ENCODE measurements around the gene NUDT5. TPM values are rescaled to one million over a fixed set of nuclear protein-coding genes. Genes with fewer than 3 reads are reported as not detected.
A peak's percentile ranks its signal among the peaks of the same experiment; 100 is the strongest.

Gene NUDT5
- polyA plus RNA-seq, 1 donor from 2014 or later = 44.2 TPM

GRCh38 chr10:12130237-12130872 lies 65.3 kb downstream of the NUDT5 start:
- H3K79me2 ChIP-seq (replicated peaks; ENCODE audit: insufficient read depth, low read length) = peaks cover 16% of the 10 kb centered on the region
- no peaks in the 10 kb centered on the region for H4K20me1 ChIP-seq (ENCODE audit: insufficient read depth)
- peak overlapping the region; percentile 65 for H3K27ac ChIP-seq (ENCODE audit: low read length)
- peak overlapping the region; percentile 80 for H3K9ac ChIP-seq (ENCODE audit: low read length)
- TF ChIP-seq, protein P1, sequence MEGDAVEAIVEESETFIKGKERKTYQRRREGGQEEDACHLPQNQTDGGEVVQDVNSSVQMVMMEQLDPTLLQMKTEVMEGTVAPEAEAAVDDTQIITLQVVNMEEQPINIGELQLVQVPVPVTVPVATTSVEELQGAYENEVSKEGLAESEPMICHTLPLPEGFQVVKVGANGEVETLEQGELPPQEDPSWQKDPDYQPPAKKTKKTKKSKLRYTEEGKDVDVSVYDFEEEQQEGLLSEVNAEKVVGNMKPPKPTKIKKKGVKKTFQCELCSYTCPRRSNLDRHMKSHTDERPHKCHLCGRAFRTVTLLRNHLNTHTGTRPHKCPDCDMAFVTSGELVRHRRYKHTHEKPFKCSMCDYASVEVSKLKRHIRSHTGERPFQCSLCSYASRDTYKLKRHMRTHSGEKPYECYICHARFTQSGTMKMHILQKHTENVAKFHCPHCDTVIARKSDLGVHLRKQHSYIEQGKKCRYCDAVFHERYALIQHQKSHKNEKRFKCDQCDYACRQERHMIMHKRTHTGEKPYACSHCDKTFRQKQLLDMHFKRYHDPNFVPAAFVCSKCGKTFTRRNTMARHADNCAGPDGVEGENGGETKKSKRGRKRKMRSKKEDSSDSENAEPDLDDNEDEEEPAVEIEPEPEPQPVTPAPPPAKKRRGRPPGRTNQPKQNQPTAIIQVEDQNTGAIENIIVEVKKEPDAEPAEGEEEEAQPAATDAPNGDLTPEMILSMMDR (IDR thresholded peaks at IDR 0.05; ENCODE audit: poor library complexity, severe bottlenecking) = peak; percentile 62
- TF ChIP-seq EZH2 (IDR thresholded peaks at IDR 0.05; ENCODE audit: borderline replicate concordance, insufficient read depth, low read length, poor library complexity, severe bottlenecking) = no peak
- H3K4me2 ChIP-seq (ENCODE audit: low read length) = peak overlapping the region; percentile 69
- peak overlapping the region; percentile 81 for H3K4me3 ChIP-seq (ENCODE audit: low read length)
- H3K9me3 ChIP-seq (ENCODE audit: low read length) = no peaks in the 10 kb centered on the region
- H3F3A ChIP-seq (ENCODE audit: insufficient read depth, low read length, poor library complexity, severe bottlenecking) = no peaks in the 10 kb centered on the region
- H3K9me2 ChIP-seq (ENCODE audit: insufficient read depth, low read length) = no peaks in the 10 kb centered on the region
- H3K27me3 ChIP-seq (ENCODE audit: insufficient read depth, low read depth, low read length) = no peaks in the 10 kb centered on the region
- H2AFZ ChIP-seq (ENCODE audit: low read depth, low read length) = peak overlapping the region; percentile 59
- H3K36me3 ChIP-seq (ENCODE audit: insufficient read depth, low read length) = no peaks in the 10 kb centered on the region

DNA sequence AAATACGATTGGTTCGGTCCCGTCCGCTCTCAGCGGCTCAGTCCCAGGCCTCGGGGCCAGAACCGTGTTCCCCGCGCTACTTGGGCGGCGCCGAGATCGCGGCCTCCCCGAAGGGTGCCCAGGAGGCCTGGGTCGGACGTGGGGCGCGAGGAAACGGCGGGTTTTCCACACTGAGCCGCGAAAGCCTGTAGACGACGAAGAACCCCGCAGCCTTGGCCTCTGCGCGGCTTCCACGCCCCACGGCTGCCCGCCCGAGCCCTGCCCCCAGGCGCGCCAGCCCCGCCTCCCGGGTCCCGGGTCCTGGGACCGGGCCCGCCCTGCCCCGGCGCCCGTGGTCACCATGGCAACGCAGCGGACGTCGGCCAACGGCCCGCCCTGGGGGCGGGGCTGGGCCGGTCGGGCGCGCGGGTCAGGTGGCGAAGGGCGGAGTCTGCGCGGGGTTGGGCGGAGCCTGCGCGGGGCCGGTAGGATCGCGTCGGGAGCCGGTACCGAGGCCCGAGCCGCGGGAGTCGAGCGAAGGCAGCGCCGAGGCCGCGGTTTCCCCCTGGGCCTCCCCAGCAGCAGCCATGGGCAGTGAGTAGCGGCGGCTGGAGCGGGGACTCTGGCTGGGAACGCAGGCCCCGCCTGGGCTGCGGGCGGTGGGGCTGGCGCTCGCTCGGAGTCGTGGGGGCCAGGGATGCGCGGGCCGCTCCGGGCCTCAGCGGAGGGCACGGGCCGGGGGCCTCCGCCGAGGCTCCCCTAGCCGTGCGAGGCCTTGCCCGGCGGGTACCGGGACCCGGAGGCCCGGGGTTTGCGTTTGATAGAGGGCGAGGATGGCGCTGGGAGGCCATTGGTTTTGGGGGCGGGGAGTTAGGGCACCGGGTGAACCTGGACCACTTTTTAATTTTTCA lies 66.2 kb downstream of the NUDT5 start, which contains the start of gene SEC61A2:
Gene SEC61A2, plus strand, starts transcription at position 456 of the 890 bp plus-strand sequence. Its CDS starts 111 bp downstream, at position 567.
- H4K20me1 ChIP-seq (ENCODE audit: insufficient read depth) = no peaks in the 10 kb centered on the region
- no peaks in the 10 kb centered on the region for H3K9me2 ChIP-seq (ENCODE audit: insufficient read depth, low read length)
- H3K4me2 ChIP-seq (ENCODE audit: low read length) = peak within 1 kb of the TSS; percentile 69
- peak; percentile 7 for TF ChIP-seq REST (IDR thresholded peaks at IDR 0.05; ENCODE audit: borderline replicate concordance)
- peak; percentile 71 for TF ChIP-seq MXI1 (conservative IDR thresholded peaks at IDR 0.05; ENCODE audit: poor library complexity, severe bottlenecking)
- TF ChIP-seq, protein P1 (IDR thresholded peaks at IDR 0.05; ENCODE audit: poor library complexity, severe bottlenecking) = no peak
- TF ChIP-seq EP300 (conservative IDR thresholded peaks at IDR 0.05; ENCODE audit: poor library complexity, severe bottlenecking) = no peak
- peak; percentile 26 for TF ChIP-seq SMC3 (conservative IDR thresholded peaks at IDR 0.05; ENCODE audit: poor library complexity)
- peak; percentile 88 for TF ChIP-seq POLR2AphosphoS5 (IDR thresholded peaks at IDR 0.05)
- no peak for TF ChIP-seq RAD21 (conservative IDR thresholded peaks at IDR 0.05)
- TF ChIP-seq TAF1 (IDR thresholded peaks at IDR 0.05; ENCODE audit: low read depth) = no peak
- no peak for TF ChIP-seq EZH2 (IDR thresholded peaks at IDR 0.05; ENCODE audit: borderline replicate concordance, insufficient read depth, low read length, poor library complexity, severe bottlenecking)
- H3K36me3 ChIP-seq (ENCODE audit: insufficient read depth, low read length) = no peaks in the 10 kb centered on the region
- H3K27me3 ChIP-seq (ENCODE audit: insufficient read depth, low read depth, low read length) = no peaks in the 10 kb centered on the region
- peak within 1 kb of the TSS; percentile 80 for H3K9ac ChIP-seq (ENCODE audit: low read length)
- no peaks in the 10 kb centered on the region for H3F3A ChIP-seq (ENCODE audit: insufficient read depth, low read length, poor library complexity, severe bottlenecking)
- no peaks in the 10 kb centered on the region for H3K9me3 ChIP-seq (ENCODE audit: low read length)
- H3K27ac ChIP-seq (ENCODE audit: low read length) = peak within 1 kb of the TSS; percentile 77
- peak within 1 kb of the TSS; percentile 81 for H3K4me3 ChIP-seq (ENCODE audit: low read length)
- H2AFZ ChIP-seq (ENCODE audit: low read depth, low read length) = peak within 1 kb of the TSS; percentile 69
- H3K79me2 ChIP-seq (replicated peaks; ENCODE audit: insufficient read depth, low read length) = peaks cover 16% of the 10 kb centered on the region
